Measurements from ENCODE around the gene LRMDA. TPM values are rescaled to one million over a fixed set of nuclear protein-coding genes. Genes with fewer than 3 reads are reported as not detected.
A peak's percentile ranks its signal among the peaks of the same experiment; 100 is the strongest.

Gene LRMDA
- total and polyA plus RNA-seq, 2 of the 4 experiments (the other 2 are of a cell fraction), result 0.07 TPM; not detected in 1

- no peak for TF ChIP-seq SMC3 (IDR thresholded peaks at IDR 0.05; ENCODE audit: low read depth, low read length)
- no peak for TF ChIP-seq RCOR1 (IDR thresholded peaks at IDR 0.05; ENCODE audit: insufficient replicate concordance, low read length)
- TF ChIP-seq POLR2A (IDR thresholded peaks at IDR 0.05; ENCODE audit: low read depth, low read length), result no peak
These were observed 1127.8 kb downstream of the LRMDA start (continued) for GRCh38 chr10:76558996-76559891.

GRCh38 chr10:76559892-76560220 lies 1128.4 kb downstream of the LRMDA start:
- Histone ChIP-seq H3K9me1 (ENCODE audit: insufficient read depth, low read length) (peaks cover 17% of the 10 kb centered on the region), H4K5ac (ENCODE audit: low read depth, low read length) (peak overlapping the region; percentile 100), H3K56ac (ENCODE audit: extremely low read depth, insufficient read depth, low read length) (peak overlapping the region; percentile 24; the same call in 1 of the 2 replicates), H3K4me3 (ENCODE audit: insufficient read depth, low read depth, low read length) (no peak overlapping the region), H4K8ac (ENCODE audit: low read depth in 2 of 2, low read length in 2 of 2) (peak overlapping the region; percentile 31 to 89; a peak in 3 of 4 replicates), H3K4me2 (ENCODE audit: low read depth, low read length) (peak overlapping the region; percentile 66), H3K27me3 (ENCODE audit: control insufficient read depth, insufficient read depth, low read length) (peaks cover 8% of the 10 kb centered on the region), H3K14ac (replicated peaks; ENCODE audit: low read depth, low read length) (peak overlapping the region; percentile 79), H3K27ac (ENCODE audit: insufficient read depth, low read length) (peak overlapping the region; percentile 89), H2BK15ac (ENCODE audit: low read depth, low read length) (peak overlapping the region; percentile 64; the same call in 2 of the 3 replicates), H2BK120ac (ENCODE audit: low read depth, low read length) (peak overlapping the region; percentile 92), H2AK9ac (replicated peaks; ENCODE audit: low read depth, low read length, poor library complexity) (no peak overlapping the region), H3K9ac (ENCODE audit: low read depth, low read length) (peak overlapping the region; percentile 56; the same call in 1 of the 2 replicates), H3K4me1 (ENCODE audit: control insufficient read depth, insufficient read depth, low read length) (peaks cover 19% of the 10 kb centered on the region), H3K4ac (ENCODE audit: low read depth, low read length) (peak overlapping the region; percentile 88), H3K36me3 (ENCODE audit: control insufficient read depth, insufficient read depth, low read length) (no peaks in the 10 kb centered on the region), H2AK5ac (ENCODE audit: low read depth, low read length) (peak overlapping the region; percentile 94), H2AFZ (replicated peaks; ENCODE audit: low read length, poor library complexity) (no peak overlapping the region), H3K79me1 (ENCODE audit: low read depth in 1 of 2, low read length in 2 of 2) (no peaks in the 10 kb centered on the region), H3K18ac (ENCODE audit: low read depth, low read length) (peak overlapping the region; percentile 100), H2BK5ac (ENCODE audit: low read depth, low read length, poor library complexity, severe bottlenecking) (peak overlapping the region; percentile 87), H4K91ac (ENCODE audit: insufficient read depth, low read depth, low read length) (peak overlapping the region; percentile 89), H2BK20ac (ENCODE audit: low read depth, low read length) (peak overlapping the region; percentile 85), H4K20me1 (ENCODE audit: insufficient read depth, low read length) (no peaks in the 10 kb centered on the region), H3K9me3 (ENCODE audit: control insufficient read depth, insufficient read depth, low read length) (no peaks in the 10 kb centered on the region), H3K23ac (ENCODE audit: low read depth, low read length) (peak overlapping the region; percentile 71; the same call in 1 of the 2 replicates)
- CTCF ChIA-PET, result no interaction called here
- BruUV-seq (replicated peaks), result no TSS peak
- dilution Hi-C loops (cut with HindIII; ENCODE audit: low sequenced_read_pairs, unreplicated experiment) (no loop called here), in situ Hi-C loops (cut with MboI; ENCODE audit: low sequenced_read_pairs) (loop anchor here (10.0 to 25.0 kb wide), 3 partner anchors 427 to 1148 kb away; partner anchors contain the start of gene ZNF503), intact Hi-C loops (cut with micrococcal nuclease) (loop anchor here (2.0 kb wide), 2 partner anchors 23 to 81 kb away; no protein-coding TSS in a partner anchor)
- no CpG with 5 or more reads among the region's 1 CpG for WGBS, 2 experiments (ENCODE audit: extremely low coverage in 2 of 2, insufficient read length in 1 of 2)
- POLR2A ChIA-PET (ENCODE audit: unreplicated experiment), result no interaction called here
- DNase-seq (peak; percentile 6), ATAC-seq (ENCODE audit: low read depth) (peak; percentile 25)
- no peak for TF ChIP-seq CHD1 (IDR thresholded peaks at IDR 0.05; ENCODE audit: low read depth, low read length)
- TF ChIP-seq SMC3 (IDR thresholded peaks at IDR 0.05; ENCODE audit: low read depth, low read length), result no peak
- no peak for TF ChIP-seq RAD21 (IDR thresholded peaks at IDR 0.05; ENCODE audit: low read length)
- no peak for TF ChIP-seq BHLHE40 (IDR thresholded peaks at IDR 0.05; ENCODE audit: low read depth, low read length)
- no peak for TF ChIP-seq POLR2A (IDR thresholded peaks at IDR 0.05; ENCODE audit: low read depth, low read length)
- TF ChIP-seq USF2 (IDR thresholded peaks at IDR 0.05; ENCODE audit: low read depth, low read length), result no peak

Data from IMR-90 (cell line).